K562 (cell line): Measurements from ENCODE around the gene CASP7. TPM values are rescaled to one million over a fixed set of nuclear protein-coding genes. Genes with fewer than 3 reads are reported as not detected.
A peak's percentile ranks its signal among the peaks of the same experiment; 100 is the strongest.

ENCODE experiments used
- CTBP1 ChIP-seq: fragments of 450-650 bp; IDR thresholded peaks from 2 replicates; pipeline ENCODE4 v1.6.1; 2016; ENCODE audit warnings: borderline replicate concordance
- GABPB2 ChIP-seq: fragments of 250-450 bp; sonication (Bioruptor Pico); conservative IDR thresholded peaks from 2 replicates; pipeline ENCODE4 v1.5.1; 2021; ENCODE audit warnings: mild to moderate bottlenecking
- GTF2F1 ChIP-seq: IDR thresholded peaks from 2 replicates; pipeline ENCODE4 v1.6.1; 2011; ENCODE audit warnings: low read depth, low read length, improper control_type of control experiment
- HSF4 ChIP-seq: fragments of 250-450 bp; sonication (Bioruptor Pico); IDR thresholded peaks from 2 replicates; pipeline ENCODE4 v2.1.2; 2022; ENCODE audit warnings: mild to moderate bottlenecking, moderate library complexity, borderline replicate concordance
- LCOR ChIP-seq: sonication (generic); formaldehyde crosslinking; IDR thresholded peaks from 2 replicates; pipeline ENCODE4 v1.8.0; 2022; ENCODE audit warnings: mild to moderate bottlenecking, missing genetic modification reagents
- PCBP1 ChIP-seq: fragments of 200-400 bp; formaldehyde crosslinking; IDR thresholded peaks from 2 replicates; pipeline ENCODE4 v1.6.1; 2018; ENCODE audit warnings: mild to moderate bottlenecking, low read depth, low read length; ENCODE audit not compliant: poor library complexity, severe bottlenecking
- POLR3G ChIP-seq: IDR thresholded peaks from 2 replicates; pipeline ENCODE4 v1.6.1; 2011; ENCODE audit not compliant: insufficient read length, insufficient replicate concordance; ENCODE audit errors: extremely low read depth
- POU5F1 ChIP-seq: fragments of 150-350 bp; IDR thresholded peaks from 2 replicates; pipeline ENCODE4 v1.6.1; 2014; ENCODE audit warnings: borderline replicate concordance, low read length, low read depth, mild to moderate bottlenecking; ENCODE audit not compliant: partially characterized antibody
- SOX6 ChIP-seq: fragments of 450-650 bp; IDR thresholded peaks from 2 replicates; pipeline ENCODE4 v1.6.1; 2014; ENCODE audit warnings: mild to moderate bottlenecking
- ZNF12 ChIP-seq: sonication (generic); formaldehyde crosslinking; IDR thresholded peaks from 2 replicates; pipeline ENCODE4 v1.4.0; 2020; ENCODE audit warnings: mild to moderate bottlenecking, missing genetic modification reagents
- ZNF121 ChIP-seq: sonication (generic); formaldehyde crosslinking; conservative IDR thresholded peaks from 2 replicates; pipeline ENCODE4 v1.8.0; 2022; ENCODE audit warnings: missing genetic modification reagents
- ZNF212 ChIP-seq: fragments of 450-650 bp; formaldehyde crosslinking; IDR thresholded peaks from 2 replicates; pipeline ENCODE4 v1.4.0; 2020; ENCODE audit warnings: mild to moderate bottlenecking
- ZNF77 ChIP-seq: fragments of 250-450 bp; sonication (Bioruptor Pico); IDR thresholded peaks from 2 replicates; pipeline ENCODE4 v1.5.0; 2020
- polyA plus RNA-seq, 8 experiments: library from polyadenylated mRNA; depleted of rRNA in 4 of 8; stranded (reverse) in 5 of 8; unstranded in 3 of 8; fragments of >200 nt; fragmentation: Nextera tagmentation in 2 of 8; fragmentation: Illumina TruSeq in 1 of 8; extraction: Ambion mirVana in 2 of 8; extraction: Trizol in 1 of 8; gene quantifications; 2 replicates each; pipeline versions ENCODE4 v1.2.1 to v1.2.3, GENCODE V29; 2011 to 2014; ENCODE audit warnings: inconsistent platforms in 1 of 8, missing spikeins in 1 of 8
- total RNA-seq, 7 experiments: library from RNA; depleted of rRNA in 6 of 7; stranded (reverse); fragments of >200 nt in 6 of 7; fragmentation: Illumina TruSeq in 2 of 7; extraction: Trizol in 2 of 7; gene quantifications; 2 replicates each; pipeline versions ENCODE4 v1.2.1 to v1.2.3, GENCODE V29; 2011 to 2021; ENCODE audit warnings: low replicate concordance in 1 of 7
- TF ChIP-seq, protein P1 (sequence below): fragments of 450-650 bp; IDR thresholded peaks from 2 replicates; pipeline ENCODE4 v1.6.1; 2014; ENCODE audit warnings: low read depth, mild to moderate bottlenecking, moderate library complexity, borderline replicate concordance
- TF ChIP-seq, protein P2 (sequence below), 2 experiments: fragments of 250-450 bp in 1 of 2; fragments of 450-650 bp in 1 of 2; sonication (Bioruptor Pico) in 1 of 2; IDR thresholded peaks; 2 replicates each; pipeline versions ENCODE4 v1.6.1 to v1.8.0; 2016 to 2021; ENCODE audit warnings: mild to moderate bottlenecking in 2 of 2, moderate library complexity in 2 of 2, missing compliant biosample characterization in 1 of 2, missing genetic modification characterization in 1 of 2
- TF ChIP-seq, protein P3 (sequence below): fragments of 450-650 bp; formaldehyde crosslinking; IDR thresholded peaks from 2 replicates; pipeline ENCODE4 v1.4.0; 2022; ENCODE audit warnings: missing genetic modification characterization
- TF ChIP-seq, protein P4 (sequence below): fragments of 250-450 bp; sonication (Bioruptor Pico); IDR thresholded peaks from 2 replicates; pipeline ENCODE4 v1.8.0; 2021; ENCODE audit warnings: mild to moderate bottlenecking, moderate library complexity
- TF ChIP-seq, protein P5 (sequence below): fragments of 200-800 bp; sonication (Bioruptor generic); IDR thresholded peaks from 2 replicates; pipeline ENCODE4 v1.6.1; 2017; ENCODE audit warnings: missing genetic modification characterization, missing compliant biosample characterization
- TF ChIP-seq, protein P6 (sequence below), 3 experiments: IDR thresholded peaks in 2 of 3; conservative IDR thresholded peaks in 1 of 3; 2 replicates each; pipeline ENCODE4 v1.5.1; 2011 to 2012; ENCODE audit warnings: low read length in 3 of 3, mild to moderate bottlenecking in 3 of 3, control low read depth in 2 of 3, improper control_type of control experiment in 1 of 3, inconsistent platforms in 1 of 3, low read depth in 1 of 3, mixed read lengths in 1 of 3, moderate library complexity in 1 of 3; ENCODE audit not compliant: insufficient read depth in 2 of 3

Gene CASP7
- total and polyA plus RNA-seq, 9 of the 15 experiments (the other 6 are each of a cell fraction or from before 2014, with no cell fraction given): 2.2 to 23.3 (median 9.0) TPM

DNA sequence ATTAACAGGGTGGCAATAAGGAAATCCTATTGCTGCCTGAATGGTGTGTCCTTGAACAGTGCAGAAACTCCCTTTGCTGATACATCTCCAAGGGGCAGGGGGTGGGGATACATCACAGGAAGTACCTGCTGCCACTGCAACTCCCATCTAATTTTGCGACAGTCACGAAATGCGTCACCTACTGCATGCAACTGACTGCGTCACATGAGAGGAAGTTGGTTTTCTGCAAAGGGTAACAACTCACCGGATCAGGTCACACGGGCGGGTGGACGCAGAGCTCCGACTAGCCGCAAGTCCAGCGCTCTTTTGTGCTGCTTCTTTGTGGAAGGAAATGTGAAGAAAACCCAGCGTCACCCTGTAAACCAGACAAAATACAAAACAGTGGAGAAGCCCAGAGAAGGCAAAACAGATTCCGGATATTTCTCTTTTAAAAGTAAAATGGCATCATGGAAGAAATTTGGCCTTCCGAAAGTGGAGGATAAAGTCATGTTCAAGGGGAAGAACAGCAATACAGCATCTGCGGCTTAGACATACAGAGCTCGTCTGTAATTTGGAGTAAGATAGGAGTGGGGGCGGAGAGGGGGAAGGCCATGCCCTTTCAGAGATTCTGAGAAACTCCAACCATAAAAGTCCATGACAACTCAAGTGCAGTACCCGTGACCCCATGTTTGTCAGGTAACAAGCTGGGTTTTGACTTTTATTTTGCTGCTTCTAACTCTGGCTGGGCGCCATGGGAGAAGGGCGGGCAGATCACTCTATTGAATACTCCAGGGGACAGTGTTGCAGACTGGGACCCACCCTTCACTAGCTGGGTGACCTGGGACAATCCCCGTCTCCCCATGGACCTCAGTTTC lies 39.5 kb downstream of the CASP7 start (continued):
- TF ChIP-seq SOX6 (no peak), GTF2F1 (no peak), HSF4 (CRISPR knock-in tag) (no peak), LCOR (CRISPR knock-in tag) (no peak), ZNF121 (no peak), CTBP1 (no peak), ZNF77 (CRISPR knock-in tag) (no peak), POLR3G (no peak), ZNF212 (CRISPR knock-in tag) (no peak), ZNF12 (CRISPR knock-in tag) (no peak), PCBP1 (no peak), GABPB2 (CRISPR knock-in tag) (no peak), POU5F1 (no peak)
- TF ChIP-seq, protein P1, sequence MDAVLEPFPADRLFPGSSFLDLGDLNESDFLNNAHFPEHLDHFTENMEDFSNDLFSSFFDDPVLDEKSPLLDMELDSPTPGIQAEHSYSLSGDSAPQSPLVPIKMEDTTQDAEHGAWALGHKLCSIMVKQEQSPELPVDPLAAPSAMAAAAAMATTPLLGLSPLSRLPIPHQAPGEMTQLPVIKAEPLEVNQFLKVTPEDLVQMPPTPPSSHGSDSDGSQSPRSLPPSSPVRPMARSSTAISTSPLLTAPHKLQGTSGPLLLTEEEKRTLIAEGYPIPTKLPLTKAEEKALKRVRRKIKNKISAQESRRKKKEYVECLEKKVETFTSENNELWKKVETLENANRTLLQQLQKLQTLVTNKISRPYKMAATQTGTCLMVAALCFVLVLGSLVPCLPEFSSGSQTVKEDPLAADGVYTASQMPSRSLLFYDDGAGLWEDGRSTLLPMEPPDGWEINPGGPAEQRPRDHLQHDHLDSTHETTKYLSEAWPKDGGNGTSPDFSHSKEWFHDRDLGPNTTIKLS: no peak
- TF ChIP-seq, protein P2, sequence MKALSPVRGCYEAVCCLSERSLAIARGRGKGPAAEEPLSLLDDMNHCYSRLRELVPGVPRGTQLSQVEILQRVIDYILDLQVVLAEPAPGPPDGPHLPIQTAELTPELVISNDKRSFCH (CRISPR knock-in tag; IDR thresholded peaks at IDR 0.05): no peak
- TF ChIP-seq, protein P2 (tag; IDR thresholded peaks at IDR 0.05): no peak
- TF ChIP-seq, protein P3, sequence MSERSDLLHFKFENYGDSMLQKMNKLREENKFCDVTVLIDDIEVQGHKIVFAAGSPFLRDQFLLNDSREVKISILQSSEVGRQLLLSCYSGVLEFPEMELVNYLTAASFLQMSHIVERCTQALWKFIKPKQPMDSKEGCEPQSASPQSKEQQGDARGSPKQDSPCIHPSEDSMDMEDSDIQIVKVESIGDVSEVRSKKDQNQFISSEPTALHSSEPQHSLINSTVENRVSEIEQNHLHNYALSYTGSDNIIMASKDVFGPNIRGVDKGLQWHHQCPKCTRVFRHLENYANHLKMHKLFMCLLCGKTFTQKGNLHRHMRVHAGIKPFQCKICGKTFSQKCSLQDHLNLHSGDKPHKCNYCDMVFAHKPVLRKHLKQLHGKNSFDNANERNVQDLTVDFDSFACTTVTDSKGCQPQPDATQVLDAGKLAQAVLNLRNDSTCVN (CRISPR knock-in tag): no peak
- TF ChIP-seq, protein P4, sequence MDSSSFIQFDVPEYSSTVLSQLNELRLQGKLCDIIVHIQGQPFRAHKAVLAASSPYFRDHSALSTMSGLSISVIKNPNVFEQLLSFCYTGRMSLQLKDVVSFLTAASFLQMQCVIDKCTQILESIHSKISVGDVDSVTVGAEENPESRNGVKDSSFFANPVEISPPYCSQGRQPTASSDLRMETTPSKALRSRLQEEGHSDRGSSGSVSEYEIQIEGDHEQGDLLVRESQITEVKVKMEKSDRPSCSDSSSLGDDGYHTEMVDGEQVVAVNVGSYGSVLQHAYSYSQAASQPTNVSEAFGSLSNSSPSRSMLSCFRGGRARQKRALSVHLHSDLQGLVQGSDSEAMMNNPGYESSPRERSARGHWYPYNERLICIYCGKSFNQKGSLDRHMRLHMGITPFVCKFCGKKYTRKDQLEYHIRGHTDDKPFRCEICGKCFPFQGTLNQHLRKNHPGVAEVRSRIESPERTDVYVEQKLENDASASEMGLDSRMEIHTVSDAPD (CRISPR knock-in tag): no peak
- TF ChIP-seq, protein P5, sequence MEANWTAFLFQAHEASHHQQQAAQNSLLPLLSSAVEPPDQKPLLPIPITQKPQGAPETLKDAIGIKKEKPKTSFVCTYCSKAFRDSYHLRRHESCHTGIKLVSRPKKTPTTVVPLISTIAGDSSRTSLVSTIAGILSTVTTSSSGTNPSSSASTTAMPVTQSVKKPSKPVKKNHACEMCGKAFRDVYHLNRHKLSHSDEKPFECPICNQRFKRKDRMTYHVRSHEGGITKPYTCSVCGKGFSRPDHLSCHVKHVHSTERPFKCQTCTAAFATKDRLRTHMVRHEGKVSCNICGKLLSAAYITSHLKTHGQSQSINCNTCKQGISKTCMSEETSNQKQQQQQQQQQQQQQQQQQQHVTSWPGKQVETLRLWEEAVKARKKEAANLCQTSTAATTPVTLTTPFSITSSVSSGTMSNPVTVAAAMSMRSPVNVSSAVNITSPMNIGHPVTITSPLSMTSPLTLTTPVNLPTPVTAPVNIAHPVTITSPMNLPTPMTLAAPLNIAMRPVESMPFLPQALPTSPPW (CRISPR knock-in tag): peak; percentile 62; the same call in 1 of the 2 replicates
- TF ChIP-seq, protein P6, sequence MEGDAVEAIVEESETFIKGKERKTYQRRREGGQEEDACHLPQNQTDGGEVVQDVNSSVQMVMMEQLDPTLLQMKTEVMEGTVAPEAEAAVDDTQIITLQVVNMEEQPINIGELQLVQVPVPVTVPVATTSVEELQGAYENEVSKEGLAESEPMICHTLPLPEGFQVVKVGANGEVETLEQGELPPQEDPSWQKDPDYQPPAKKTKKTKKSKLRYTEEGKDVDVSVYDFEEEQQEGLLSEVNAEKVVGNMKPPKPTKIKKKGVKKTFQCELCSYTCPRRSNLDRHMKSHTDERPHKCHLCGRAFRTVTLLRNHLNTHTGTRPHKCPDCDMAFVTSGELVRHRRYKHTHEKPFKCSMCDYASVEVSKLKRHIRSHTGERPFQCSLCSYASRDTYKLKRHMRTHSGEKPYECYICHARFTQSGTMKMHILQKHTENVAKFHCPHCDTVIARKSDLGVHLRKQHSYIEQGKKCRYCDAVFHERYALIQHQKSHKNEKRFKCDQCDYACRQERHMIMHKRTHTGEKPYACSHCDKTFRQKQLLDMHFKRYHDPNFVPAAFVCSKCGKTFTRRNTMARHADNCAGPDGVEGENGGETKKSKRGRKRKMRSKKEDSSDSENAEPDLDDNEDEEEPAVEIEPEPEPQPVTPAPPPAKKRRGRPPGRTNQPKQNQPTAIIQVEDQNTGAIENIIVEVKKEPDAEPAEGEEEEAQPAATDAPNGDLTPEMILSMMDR (IDR thresholded peaks at IDR 0.05 in 2 of 3, conservative IDR thresholded peaks at IDR 0.05 in 1 of 3; ENCODE audit: insufficient read depth in 2 of 3, low read depth in 1 of 3, low read length in 3 of 3): no peak
